AG09319 (cell line): ENCODE results near the gene C15orf40.

Source experiments
- DNase-seq: peaks from one replicate; pipeline ENCODE4 v3.0.0-alpha.2; 2010; ENCODE audit warnings: low read depth; ENCODE audit errors: extremely low read depth
- TF ChIP-seq, protein P1 (sequence below): IDR thresholded peaks from 2 replicates; pipeline ENCODE4 v1.5.1; 2011; ENCODE audit warnings: low read depth, mild to moderate bottlenecking, inconsistent platforms, low read length, moderate library complexity

Gene C15orf40

DNA sequence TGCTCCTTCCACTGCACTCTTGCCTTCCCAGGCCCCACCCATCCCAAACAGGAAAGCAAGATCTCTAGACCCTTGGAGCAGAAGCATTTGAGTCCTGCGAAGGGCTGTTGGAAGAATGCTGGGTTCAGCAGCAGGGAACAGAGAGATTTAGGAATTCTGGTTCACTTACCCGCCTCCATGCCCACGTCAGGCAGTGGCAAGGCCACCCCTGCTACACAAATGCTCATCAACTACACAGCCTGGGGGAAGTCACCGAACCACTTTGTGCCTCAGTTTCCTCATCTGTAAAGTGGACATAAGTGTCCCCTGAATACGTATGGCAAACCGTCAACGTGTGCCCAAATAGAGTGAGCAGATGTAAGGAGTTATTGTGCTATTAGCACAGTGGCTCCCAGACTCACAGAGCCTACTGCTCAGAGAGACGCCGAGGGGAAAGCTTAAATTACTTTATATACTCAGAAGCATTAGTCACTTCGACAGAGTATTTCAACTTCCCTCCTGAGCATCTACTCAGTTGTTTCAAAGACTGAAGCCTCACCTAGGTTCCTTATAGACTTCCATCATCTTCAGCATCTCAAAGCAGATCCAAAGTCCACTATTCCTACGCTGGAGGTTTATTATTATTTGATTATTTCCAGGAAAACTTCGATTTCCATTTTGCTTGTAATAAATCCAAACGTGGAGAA is 59.8 kb downstream of the C15orf40 start:
- TF ChIP-seq, protein P1, sequence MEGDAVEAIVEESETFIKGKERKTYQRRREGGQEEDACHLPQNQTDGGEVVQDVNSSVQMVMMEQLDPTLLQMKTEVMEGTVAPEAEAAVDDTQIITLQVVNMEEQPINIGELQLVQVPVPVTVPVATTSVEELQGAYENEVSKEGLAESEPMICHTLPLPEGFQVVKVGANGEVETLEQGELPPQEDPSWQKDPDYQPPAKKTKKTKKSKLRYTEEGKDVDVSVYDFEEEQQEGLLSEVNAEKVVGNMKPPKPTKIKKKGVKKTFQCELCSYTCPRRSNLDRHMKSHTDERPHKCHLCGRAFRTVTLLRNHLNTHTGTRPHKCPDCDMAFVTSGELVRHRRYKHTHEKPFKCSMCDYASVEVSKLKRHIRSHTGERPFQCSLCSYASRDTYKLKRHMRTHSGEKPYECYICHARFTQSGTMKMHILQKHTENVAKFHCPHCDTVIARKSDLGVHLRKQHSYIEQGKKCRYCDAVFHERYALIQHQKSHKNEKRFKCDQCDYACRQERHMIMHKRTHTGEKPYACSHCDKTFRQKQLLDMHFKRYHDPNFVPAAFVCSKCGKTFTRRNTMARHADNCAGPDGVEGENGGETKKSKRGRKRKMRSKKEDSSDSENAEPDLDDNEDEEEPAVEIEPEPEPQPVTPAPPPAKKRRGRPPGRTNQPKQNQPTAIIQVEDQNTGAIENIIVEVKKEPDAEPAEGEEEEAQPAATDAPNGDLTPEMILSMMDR: no peak
- DNase-seq: no peak

DNA sequence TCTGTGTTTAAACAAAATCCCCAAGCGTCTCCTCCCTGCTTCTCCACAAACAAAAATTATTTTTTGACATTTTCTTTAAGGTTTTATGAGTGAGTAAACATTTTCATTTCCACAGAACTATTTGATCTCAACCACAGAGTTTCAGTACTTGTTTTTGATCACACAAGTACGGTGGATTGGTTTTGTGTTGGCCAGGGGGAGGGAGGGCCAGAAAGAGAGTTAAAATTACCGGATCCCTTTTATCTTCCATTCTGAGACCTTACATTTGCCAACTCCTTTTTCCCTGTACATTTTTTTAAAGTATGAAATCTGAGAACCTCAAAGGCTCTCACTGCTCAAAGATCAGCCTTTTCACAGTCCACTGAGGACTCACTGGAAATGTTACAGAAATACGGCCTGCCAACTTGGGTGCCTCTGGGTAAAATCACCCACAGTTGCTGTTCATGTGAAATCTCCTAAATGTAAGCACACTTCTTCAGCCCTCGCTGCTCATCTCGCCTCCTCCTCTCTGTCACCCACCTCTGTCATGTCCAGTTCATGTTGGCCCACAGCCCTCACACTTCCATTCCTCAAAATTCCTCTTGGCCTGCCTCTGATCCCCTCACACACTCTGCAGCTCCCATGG is 60.6 kb downstream of the C15orf40 start:
- TF ChIP-seq, protein P1: no peak
- no peak for DNase-seq

DNA sequence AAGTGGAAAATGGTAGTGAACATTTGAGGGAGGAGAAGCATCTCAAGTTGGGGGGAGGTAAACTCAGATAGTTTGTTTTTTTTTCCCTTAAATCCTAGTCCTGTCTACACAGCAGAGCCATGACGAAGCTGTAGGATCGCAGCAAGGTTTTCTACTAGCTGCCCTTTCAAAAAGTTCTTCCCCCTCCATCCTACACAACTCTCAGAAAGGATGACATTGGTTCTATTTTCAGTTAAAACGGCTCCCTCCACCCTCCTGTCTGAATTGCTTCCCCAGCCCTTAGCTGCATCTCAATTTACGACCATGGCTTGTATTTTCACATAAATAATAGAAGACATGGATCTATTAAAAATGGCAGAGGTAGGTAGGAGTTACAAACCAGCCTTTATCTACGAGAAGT is 61.1 kb downstream of the C15orf40 start:
- TF ChIP-seq, protein P1: no peak
- no peak for DNase-seq

DNA sequence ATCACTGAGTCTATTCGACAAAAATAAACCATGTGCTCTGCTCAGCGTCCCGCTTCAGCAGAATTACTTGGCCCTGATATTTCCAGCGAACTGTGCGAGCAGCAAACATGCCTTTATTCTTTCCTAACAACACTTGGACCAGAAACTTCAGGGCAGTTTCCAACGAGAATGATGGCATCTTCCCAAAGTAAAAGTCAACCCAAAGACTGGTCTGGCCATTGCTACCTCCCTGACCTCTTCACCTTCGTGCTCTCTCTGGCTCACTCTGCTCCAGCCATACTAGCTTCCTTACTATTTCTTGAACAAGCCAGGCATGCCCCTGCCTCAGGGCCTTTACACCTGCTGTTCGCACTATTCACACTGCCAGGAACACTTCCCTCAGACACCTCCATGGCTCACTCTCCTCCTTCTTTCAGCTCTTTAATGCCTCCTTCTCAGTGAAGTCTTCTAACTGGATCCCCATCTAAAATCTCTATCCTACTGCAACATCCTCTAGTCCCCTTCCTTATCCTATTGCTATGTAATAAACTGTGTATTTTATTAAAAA is 65.2 kb downstream of the C15orf40 start:
- TF ChIP-seq, protein P1: no peak
- DNase-seq: no peak

DNA sequence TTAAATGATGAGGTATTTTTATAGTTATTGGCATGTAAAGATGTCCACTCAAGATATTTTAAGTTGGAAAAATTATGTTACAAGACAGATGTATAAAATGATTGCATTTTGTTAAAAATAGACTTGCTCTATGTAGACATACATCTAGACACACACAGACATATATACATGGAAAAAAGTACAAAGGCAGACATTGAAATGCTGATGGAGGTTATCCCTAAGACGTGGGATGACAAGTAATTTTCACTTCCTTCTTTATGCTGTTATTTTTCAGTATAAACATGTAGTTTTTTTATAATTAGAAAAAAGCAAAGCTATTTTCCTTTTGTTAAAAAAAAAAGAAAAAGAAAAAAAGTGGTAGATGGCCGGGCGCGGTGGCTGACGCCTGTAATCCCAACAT is 66.1 kb downstream of the C15orf40 start:
- TF ChIP-seq, protein P1: no peak
- no peak for DNase-seq

DNA sequence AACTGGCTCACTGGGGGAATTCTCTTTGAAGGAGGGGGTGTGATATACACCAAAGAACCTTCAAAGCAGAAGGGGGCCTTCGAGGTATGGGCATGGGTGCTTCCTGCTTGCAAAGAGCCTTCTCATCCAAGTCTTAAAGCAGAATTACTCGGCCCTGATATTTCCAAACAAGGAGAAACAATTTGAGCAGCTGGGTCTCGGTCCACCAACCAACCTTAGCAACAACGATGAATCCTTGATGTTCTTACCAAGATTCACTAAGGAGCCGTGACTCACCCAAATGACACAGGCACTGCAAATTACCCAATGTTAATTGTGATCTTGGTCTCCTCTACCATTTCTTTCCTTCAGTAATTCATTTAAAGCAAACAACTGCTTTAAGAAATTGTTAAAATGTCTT is 66.6 kb downstream of the C15orf40 start:
- no peak for DNase-seq
- TF ChIP-seq, protein P1: no peak

DNA sequence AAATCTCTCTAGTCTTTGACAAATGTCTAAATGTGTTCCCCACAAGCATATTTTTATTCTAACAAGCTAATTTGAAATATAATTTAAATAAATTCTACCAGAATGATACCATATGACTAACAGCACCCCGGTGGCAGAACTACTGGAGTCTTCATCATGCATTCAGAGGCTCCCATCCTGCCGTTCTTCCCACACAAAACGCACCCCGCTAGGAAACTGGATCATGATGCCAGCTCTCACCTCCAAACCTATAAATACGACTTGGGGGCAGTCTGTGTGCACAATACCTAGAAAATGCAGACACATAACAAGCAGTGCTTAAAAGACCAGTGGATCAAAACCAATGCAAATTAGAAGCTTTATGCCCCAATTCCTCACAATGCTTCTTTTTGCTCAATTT is 67.4 kb downstream of the C15orf40 start:
- DNase-seq: no peak
- TF ChIP-seq, protein P1: no peak
